T47D (cell line): Measurements from ENCODE around the gene SPDL1.

ENCODE experiments used
- DNase-seq, 2 experiments: peaks; one replicate each; pipeline versions ENCODE4 v3.0.0 to v3.0.0-alpha.2; 2011 to 2012; ENCODE audit warnings: low read depth in 1 of 2, low spot score in 1 of 2
- JUND ChIP-seq: IDR thresholded peaks from 2 replicates; pipeline ENCODE4 v1.6.1; 2012; ENCODE audit warnings: low read depth
- in situ Hi-C: cut with HindIII; loops from 2 replicates; pipeline ENCODE4 v1.10.0; 2016; ENCODE audit warnings: low sequenced_read_pairs, low pct_unique_long_range_greater_than_20kb

The SPDL1 gene

DNA sequence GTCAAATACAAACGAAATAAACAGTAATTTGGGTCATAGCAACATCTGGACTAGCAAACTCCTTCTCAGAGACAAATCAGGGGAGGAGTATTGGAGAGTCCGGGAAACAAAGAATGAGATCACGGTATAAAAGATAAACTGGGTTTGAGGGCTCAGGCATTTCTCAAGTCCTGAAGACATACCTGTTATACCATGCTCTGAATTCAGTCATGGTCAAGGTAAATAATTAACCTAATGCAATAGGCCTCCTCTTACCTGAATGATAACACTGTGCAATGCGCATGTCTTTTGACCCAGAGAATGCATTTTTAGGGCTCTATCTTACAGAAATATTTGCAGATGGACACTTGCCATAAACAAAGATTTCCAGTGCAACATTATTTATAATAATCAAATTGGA, 31.9 kb upstream of the SPDL1 start:
- DNase-seq: no peak
- no peak for TF ChIP-seq JUND
- in situ Hi-C loops: no loop called here

DNA sequence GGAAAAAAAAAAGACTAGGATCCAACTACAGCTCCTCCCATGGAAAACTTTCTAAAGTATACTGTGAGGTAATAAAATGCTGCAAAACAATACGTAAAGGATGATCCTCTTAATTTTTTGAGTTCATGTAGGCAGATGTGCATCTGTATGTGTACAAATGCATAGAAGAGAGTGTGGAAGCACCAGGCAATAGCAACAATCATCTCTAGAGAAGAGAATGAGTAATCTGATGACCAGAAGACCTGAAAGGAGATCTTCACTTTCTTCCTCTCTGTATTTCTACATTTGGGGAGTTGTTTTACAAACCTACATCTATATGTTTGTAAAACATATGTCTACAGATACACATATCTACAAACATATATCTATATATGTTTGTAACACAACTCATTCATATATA, 29.3 kb upstream of the SPDL1 start:
- in situ Hi-C loops: no loop called here
- TF ChIP-seq JUND: no peak
- DNase-seq: no peak

DNA sequence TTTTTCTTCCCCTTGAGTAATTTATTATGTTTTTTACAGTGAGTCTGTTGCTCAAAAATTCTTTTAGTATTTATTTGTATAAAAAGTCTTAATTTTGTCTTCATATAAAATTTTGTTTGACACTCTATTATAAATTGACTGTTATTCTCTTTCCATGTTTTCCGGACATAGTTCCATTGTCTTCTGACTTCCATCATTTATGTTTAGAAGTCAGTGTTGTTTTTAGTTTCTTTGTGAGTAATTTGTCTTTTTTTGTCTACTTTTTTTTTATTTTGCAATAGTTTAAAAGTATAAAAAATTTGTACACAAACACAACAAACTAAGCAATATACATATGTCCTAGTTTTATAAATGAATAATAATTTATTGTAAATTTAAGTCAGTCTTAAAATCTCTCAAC, 25.7 kb upstream of the SPDL1 start:
- TF ChIP-seq JUND: no peak
- in situ Hi-C loops: no loop called here
- no peak for DNase-seq

DNA sequence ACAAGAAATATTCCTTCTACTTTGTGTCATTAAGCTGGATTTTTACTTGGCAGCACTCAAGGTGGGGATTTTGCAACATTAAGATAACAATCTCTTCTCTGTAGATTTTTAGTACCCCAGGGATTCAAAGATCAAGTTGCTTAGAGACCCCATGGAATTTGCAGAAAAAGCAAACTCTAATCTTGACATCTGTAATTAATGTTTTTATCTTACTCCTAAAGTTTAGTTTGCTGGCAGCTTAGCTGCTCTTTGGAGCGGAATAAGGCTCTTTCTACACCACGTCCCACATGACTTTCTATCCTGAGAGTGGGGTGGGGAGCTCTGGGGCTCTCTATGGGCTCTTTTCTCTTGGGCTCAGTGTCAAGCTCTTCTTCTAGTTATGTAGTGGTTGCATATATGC, 21.7 kb upstream of the SPDL1 start:
- TF ChIP-seq JUND: no peak
- in situ Hi-C loops: no loop called here
- no peak for DNase-seq

DNA sequence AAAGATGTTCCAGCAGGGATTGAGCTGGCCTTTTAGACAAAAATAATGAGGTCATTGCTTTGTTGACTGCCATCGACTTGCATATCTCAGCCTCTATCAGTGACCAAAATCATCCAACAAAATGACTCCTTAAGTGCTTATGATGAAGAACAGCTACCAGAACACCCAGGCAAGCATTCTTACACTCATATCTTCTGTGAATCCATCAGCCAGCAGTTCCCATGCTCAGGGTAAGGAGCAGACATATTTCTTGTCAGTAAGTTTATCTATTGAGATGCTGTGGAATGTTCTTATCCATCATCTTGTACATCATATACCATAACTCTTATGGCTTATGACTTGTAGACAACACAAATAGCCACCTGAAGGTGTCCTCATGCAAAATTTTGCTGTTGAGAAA, 20.2 kb upstream of the SPDL1 start:
- DNase-seq: no peak
- no peak for TF ChIP-seq JUND
- in situ Hi-C loops: no loop called here

DNA sequence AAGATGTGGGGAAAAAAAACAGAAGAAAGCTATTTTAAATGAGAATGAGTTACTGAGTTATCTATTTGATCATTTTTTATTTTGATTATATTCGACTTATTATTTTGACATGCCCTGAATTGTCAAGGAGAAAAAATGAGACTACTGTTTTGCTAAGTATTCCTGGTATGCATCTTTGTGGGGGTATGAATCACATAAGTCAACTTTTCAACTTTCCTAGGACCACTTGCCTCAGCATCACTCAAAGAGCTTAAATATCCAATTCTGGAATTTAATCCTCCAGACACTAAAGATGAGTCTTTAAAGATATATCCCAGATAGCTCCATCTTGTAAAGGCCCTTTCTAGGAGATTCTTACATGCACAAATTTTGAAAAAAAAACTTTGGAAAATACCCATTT, 17.4 kb upstream of the SPDL1 start:
- in situ Hi-C loops: no loop called here
- TF ChIP-seq JUND: no peak
- DNase-seq: no peak

DNA sequence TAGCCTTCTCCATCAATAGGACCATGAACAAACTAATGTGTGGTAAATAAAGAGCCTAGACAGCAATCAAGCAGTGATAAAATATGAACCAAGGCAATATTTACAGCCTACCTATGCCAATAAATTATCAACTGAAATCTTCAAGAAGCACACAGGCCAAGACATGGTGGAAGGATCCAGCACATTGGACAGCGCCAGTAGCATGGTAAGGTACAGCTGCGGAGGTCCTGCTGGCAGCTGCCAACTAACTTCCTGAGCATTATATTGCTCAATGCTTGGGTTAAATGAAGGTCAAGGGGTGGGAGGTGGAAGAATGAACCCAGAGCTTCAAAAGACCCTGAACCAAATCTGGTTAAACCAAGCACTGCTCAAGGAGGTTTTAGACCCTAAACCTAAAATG, 16.5 kb upstream of the SPDL1 start:
- peak in 1 of 2 experiments; percentile 54 for DNase-seq
- in situ Hi-C loops: no loop called here
- TF ChIP-seq JUND: no peak

DNA sequence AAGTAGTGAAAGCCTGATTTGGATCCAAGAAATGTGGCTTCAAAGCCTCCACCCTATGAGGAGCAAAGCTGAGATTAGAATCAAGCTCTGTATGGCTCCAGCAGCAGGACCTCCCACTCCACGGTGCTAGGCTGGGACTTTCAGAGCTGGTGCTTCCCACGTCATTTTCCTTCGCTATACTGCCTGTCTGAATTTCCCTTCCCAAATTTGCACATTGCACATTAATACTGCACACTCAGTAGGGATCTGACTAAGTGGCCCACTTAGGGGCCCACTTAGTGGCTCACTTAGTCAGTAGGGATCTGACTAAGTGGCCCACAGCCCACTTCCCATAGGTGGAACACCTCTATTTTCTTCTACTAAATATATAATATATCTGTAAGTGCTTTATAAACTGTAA, 14.1 kb upstream of the SPDL1 start:
- TF ChIP-seq JUND: no peak
- no peak for DNase-seq
- in situ Hi-C loops: no loop called here

DNA sequence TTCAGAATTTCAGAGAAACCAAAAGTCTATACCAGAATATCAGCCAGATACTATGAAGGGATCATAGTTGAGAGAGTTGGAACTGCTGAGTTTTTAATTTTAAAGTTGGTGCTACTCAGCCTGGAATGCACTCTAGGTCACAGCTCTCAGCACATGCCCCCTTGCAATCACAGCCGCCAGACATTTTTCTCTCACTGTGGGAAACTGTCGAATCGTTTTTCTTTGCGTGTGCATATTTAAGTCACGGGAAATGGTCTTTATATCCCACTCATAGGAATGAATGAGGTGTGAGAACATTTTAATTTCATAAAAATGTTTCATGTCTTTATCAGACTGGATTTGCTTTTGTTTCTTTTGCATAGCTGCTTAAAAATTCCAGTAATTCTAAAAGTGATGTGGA, 12.2 kb upstream of the SPDL1 start:
- DNase-seq: no peak
- in situ Hi-C loops: no loop called here
- TF ChIP-seq JUND: no peak

DNA sequence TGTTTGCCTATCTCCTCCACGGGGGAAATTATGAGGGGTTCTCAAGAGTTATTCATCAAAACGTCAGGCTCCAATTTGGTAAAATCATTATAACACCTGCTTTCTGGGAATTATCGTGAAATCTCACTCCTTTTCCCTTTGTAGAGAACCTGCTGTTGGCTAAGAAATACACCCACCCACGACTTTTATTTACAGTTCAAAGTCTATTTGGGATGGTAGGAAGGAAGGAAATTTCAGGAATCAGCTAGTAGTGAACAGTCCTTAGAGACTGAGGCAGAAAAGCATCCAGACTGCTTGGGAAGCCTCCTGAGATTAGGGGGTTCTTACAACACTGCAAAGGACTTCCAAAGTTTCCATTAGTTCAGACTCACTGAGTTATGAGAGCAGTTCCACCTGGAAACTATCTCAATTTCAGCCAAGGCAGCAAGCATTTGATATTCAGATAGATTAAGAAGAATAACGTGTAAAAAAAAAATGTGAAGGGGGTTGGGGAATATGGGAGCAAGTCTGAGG, 9.4 kb upstream of the SPDL1 start:
- no peak for TF ChIP-seq JUND
- DNase-seq: no peak
- in situ Hi-C loops: no loop called here

DNA sequence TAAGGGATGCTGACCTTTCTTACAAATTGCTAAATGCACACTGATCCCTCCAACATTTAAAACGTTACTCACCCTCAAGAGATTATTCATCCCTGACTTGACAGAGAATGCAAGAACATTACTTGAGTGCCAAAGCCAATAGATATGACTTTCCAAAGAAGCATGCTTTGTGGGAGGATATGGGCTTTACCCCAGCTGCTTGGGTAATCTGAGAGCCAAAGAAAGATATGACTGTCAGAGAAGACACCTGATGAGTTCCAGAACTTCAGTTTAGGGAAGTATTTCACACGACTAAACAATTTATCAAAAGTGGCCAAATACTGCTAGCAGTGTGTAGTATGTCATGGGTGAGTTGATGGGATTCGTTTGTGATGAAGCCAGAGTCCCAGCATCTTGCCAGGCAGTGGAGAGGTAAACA, 7.4 kb upstream of the SPDL1 start:
- TF ChIP-seq JUND: no peak
- in situ Hi-C loops: no loop called here
- no peak for DNase-seq

DNA sequence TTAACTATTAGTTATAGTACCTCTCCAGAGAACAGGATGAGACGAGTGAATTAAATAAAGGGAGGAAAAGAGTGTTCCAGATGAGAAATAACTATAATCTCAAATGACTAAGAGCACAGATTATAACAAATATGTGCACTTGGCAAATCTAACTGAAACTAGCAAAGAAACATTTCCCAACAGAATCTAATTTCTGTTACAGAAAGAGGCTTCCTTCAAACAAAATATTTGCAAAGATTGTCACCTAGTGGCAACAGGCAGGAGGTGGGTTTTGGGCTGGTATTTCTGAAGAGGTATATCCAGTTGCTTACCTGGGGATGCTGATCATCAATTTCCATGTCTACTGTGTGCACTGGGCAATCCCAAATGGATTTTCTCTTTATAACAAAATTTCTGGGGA, 5.6 kb upstream of the SPDL1 start:
- in situ Hi-C loops: no loop called here
- TF ChIP-seq JUND: no peak
- DNase-seq: peak in 1 of 2 experiments; percentile 42

DNA sequence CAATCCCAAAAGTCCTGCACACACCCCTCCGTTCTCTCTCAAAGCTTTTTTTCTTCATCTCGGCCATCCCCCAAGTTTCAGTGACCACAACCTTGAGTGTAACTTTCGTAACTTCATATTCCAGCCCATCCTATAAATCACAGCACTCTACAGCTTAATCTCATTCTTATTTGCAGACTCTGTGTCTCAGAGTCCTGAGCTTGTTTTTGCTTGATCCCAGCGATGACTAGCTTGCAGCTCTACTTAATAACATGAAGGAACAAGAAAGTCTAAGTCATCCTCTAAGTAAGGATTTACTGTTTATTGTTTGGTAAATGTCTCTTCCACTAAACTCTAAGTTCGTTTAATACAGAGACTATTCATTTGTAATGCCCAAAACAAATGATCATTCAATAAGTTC, 2.6 kb upstream of the SPDL1 start:
- in situ Hi-C loops: no loop called here
- no peak for DNase-seq
- TF ChIP-seq JUND: no peak

DNA sequence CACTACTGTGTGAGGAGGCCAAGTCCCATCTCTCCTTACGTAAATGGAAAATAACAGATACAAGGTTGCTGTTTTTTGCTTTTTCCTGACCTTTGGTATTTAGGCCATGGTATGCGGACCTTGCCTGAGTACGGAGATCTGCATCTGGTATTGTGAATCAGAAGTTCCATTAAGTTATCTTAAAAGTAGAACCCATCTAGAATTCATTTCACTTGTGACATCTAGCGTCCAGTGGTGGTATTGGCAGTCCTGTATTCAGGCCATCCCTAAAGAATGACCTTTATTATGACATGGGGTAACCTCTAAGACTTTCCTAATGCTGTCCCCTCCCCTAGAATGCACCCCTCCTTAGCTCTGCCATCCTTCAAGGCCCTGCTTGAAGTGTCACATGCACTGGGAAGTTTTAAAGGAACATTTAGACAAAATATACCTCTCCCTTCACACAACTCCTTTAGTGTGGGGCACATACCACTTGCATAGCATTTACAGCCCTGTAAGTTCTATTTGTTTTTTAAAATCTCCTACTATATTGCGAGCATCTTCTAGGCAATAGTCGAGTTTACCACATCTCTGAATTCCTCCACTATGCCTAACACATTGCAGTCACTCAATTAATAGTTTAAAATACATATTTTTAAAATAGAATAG, 1.9 kb upstream of the SPDL1 start:
- TF ChIP-seq JUND: no peak
- in situ Hi-C loops: no loop called here
- peak; percentile 23 to 69 for DNase-seq
